ENCODE measurements around the gene GOLGA6C. TPM values are rescaled to one million over a fixed set of nuclear protein-coding genes. Genes with fewer than 3 reads are reported as not detected.
"Not testable (repeated sequence)": the region's sequence is repeated elsewhere in the genome, so short reads cannot be mapped to it uniquely, and the experiment has no call there.

GOLGA6C gene
- total RNA-seq, 2 experiments from 2014 or later: 0.28 TPM; not detected in 1

DNA sequence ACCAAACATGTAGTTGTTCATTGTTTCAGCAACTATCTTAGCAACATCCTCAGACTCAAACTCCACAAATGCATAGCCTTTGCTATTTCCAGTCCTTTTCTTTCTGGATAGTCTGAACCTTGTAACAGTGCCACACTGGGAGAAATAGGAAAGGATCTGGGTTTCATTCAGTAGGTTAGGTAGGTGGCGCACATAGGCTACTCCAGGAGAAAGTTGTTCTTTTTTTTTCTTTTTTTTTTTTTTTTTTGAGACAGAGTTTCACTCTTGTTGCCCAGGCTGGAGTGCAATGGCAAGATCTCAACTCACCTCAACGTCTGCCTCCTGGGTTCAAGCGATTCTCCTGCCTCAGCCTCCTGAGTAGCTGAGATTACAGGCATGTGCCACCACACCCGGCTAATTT, 5.8 kb upstream of the GOLGA6C start:
- POLR2A ChIA-PET; H3K27ac ChIP-seq (ENCODE audit: low read depth, low read length, poor library complexity, severe bottlenecking); DNase-seq (ENCODE audit: low spot score); H2AFZ ChIP-seq (ENCODE audit: low read length); BruUV-seq (replicated peaks); H3K4me2 ChIP-seq (ENCODE audit: low read length); H3K36me3 ChIP-seq (ENCODE audit: insufficient read depth, low read length); H3K9me2 ChIP-seq (ENCODE audit: insufficient read depth, low read length); intact Hi-C loops (cut with micrococcal nuclease; ENCODE audit: unreplicated experiment); CTCF ChIA-PET (ENCODE audit: unreplicated experiment); H4K20me1 ChIP-seq (ENCODE audit: insufficient read depth, low read length); H3K4me3 ChIP-seq (ENCODE audit: low read depth, low read length, poor library complexity, severe bottlenecking); H3K79me2 ChIP-seq (ENCODE audit: insufficient read depth, low read depth, low read length); H3K9me3 ChIP-seq (ENCODE audit: low read length); H3K4me1 ChIP-seq (ENCODE audit: insufficient read depth, low read length, poor library complexity, severe bottlenecking): not testable (repeated sequence)
- 0 out of 2 replicates have a peak, but pooled peaks have one; percentile 28 for TF ChIP-seq CTCF (conservative IDR thresholded peaks at IDR 0.05; ENCODE audit: low read length)

DNA sequence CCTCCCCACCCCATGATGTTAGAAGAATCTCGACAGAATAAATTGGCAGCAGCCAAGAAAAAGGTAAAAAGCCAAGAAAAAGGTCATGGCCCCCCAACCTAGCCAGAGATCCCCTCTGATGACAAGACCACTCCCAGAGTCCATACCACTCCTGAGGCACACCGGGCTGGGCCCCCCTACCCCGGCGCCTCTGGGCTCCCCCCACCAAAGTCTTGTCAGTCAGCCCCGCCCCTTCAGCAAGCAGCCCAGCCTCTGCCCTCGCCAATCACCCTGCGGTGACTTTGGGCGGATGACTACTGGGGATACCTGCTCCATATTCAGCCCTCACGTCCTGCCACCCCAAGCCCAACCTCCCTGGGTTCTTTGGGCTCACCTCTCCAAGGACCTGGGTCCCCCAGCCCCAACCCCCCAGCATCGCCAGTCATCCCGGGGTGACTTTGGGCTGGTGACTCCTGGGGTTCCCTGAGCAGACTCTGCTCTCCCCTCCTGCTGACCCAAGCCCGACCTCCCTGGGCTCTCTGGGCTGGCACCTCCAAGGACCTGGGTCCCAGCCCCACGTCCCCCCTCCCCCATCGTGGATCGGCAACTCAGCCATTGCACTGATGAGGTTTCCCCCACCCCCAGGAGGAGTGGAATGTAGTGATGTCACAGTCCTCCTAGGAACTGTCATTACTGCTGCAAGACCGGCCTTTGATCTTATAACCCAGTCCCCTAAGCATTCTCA, 648 bp downstream of the GOLGA6C start:
- H4K20me1 ChIP-seq (ENCODE audit: insufficient read depth, low read length); H2AFZ ChIP-seq (ENCODE audit: low read length); H3K4me2 ChIP-seq (ENCODE audit: low read length); POLR2A ChIA-PET; CTCF ChIA-PET (ENCODE audit: unreplicated experiment); H3K79me2 ChIP-seq (ENCODE audit: insufficient read depth, low read depth, low read length); H3K36me3 ChIP-seq (ENCODE audit: insufficient read depth, low read length); DNase-seq (ENCODE audit: low spot score); H3K4me1 ChIP-seq (ENCODE audit: insufficient read depth, low read length, poor library complexity, severe bottlenecking); H3K27ac ChIP-seq (ENCODE audit: low read depth, low read length, poor library complexity, severe bottlenecking); H3K9me3 ChIP-seq (ENCODE audit: low read length); BruUV-seq (replicated peaks); H3K4me3 ChIP-seq (ENCODE audit: low read depth, low read length, poor library complexity, severe bottlenecking); intact Hi-C loops (cut with micrococcal nuclease; ENCODE audit: unreplicated experiment); H3K9me2 ChIP-seq (ENCODE audit: insufficient read depth, low read length): not testable (repeated sequence)

DNA sequence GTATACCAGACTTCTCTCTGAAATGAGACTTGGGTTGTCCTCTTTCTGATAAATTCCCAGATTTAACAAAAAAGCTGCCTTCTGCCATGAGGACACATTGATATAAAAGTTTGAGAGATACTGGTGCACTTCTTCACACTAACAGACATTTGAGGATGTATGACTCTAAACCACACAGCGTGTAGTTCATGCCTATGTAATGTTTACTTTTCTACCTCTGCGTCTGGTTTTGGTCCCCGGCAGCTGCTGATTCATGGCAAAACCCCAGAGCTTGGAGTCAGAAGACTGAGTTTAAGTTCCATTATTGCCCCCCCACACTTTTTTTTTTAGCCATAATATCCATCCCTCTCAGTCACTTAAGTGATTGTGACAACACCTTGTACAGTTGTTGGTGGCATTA, 1.7 kb downstream of the GOLGA6C start:
- intact Hi-C loops (cut with micrococcal nuclease; ENCODE audit: unreplicated experiment); H3K4me3 ChIP-seq (ENCODE audit: low read depth, low read length, poor library complexity, severe bottlenecking); H3K4me2 ChIP-seq (ENCODE audit: low read length); H3K9me3 ChIP-seq (ENCODE audit: low read length); H3K27ac ChIP-seq (ENCODE audit: low read depth, low read length, poor library complexity, severe bottlenecking); DNase-seq (ENCODE audit: low spot score); POLR2A ChIA-PET; CTCF ChIA-PET (ENCODE audit: unreplicated experiment); BruUV-seq (replicated peaks); H2AFZ ChIP-seq (ENCODE audit: low read length); H3K36me3 ChIP-seq (ENCODE audit: insufficient read depth, low read length); H3K4me1 ChIP-seq (ENCODE audit: insufficient read depth, low read length, poor library complexity, severe bottlenecking); H4K20me1 ChIP-seq (ENCODE audit: insufficient read depth, low read length); H3K79me2 ChIP-seq (ENCODE audit: insufficient read depth, low read depth, low read length); H3K9me2 ChIP-seq (ENCODE audit: insufficient read depth, low read length): not testable (repeated sequence)

DNA sequence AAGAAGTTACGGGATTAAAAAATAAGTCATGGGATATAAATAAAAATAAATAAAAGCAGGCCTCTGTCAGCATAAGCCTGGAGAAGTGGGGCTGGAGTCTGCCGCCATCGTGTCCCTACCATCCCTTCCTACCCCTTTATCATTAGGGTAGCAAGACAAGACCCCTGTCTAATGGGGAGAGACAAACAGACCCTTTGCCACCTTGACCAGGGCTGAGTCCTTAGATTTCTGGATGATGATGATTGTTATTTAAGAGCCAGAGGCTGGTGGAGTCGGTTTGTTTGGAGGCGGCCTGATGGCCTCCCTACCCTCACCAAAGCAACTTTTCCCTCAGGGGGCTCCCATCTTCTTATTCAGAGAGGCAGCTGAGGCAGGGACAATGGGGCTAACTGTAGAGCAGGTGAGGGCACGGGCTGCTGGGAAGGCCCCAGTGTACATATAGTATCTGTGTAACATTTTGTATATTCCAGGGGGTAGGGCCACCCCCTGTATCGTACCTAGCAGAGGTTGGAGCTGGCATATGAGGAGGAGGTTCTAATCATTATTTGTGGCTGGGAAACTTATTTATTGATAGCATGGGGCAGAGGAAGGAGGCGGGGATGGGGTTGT, 15.7 kb downstream of the GOLGA6C start:
- H3K36me3 ChIP-seq (ENCODE audit: insufficient read depth, low read length); H3K9me3 ChIP-seq (ENCODE audit: low read length); H3K79me2 ChIP-seq (ENCODE audit: insufficient read depth, low read depth, low read length); DNase-seq (ENCODE audit: low spot score); H3K9me2 ChIP-seq (ENCODE audit: insufficient read depth, low read length); POLR2A ChIA-PET; H3K4me2 ChIP-seq (ENCODE audit: low read length); BruUV-seq (replicated peaks); H3K4me3 ChIP-seq (ENCODE audit: low read depth, low read length, poor library complexity, severe bottlenecking); CTCF ChIA-PET (ENCODE audit: unreplicated experiment); H4K20me1 ChIP-seq (ENCODE audit: insufficient read depth, low read length); H2AFZ ChIP-seq (ENCODE audit: low read length); H3K27ac ChIP-seq (ENCODE audit: low read depth, low read length, poor library complexity, severe bottlenecking); H3K4me1 ChIP-seq (ENCODE audit: insufficient read depth, low read length, poor library complexity, severe bottlenecking): not testable (repeated sequence)
- intact Hi-C loops (cut with micrococcal nuclease; ENCODE audit: unreplicated experiment): loop anchor here (10.0 kb wide), 1 partner anchor 1149 kb away; no protein-coding TSS in a partner anchor
